MCF 10A (cell line): ENCODE measurements around the gene TIAM1. TPM values are rescaled to one million over a fixed set of nuclear protein-coding genes. Genes with fewer than 3 reads are reported as not detected.

ENCODE experiments used
- BruUV-seq: library from RNA; stranded (reverse); fragments of 400-500 nt; replicated peaks from 2 replicates; lab custom pipeline; 2021; lab: Mats Ljungman, UMichigan
- CTCF ChIA-PET: fragments of 300-600 bp; sonication (Branson Sonifier 250); formaldehyde crosslinking; extraction: SDS; loops from one replicate; lab custom pipeline; 2021; ENCODE audit warnings: antibody characterized with exemption, inconsistent platforms; lab: Yijun Ruan, JAX
- POLR2A ChIA-PET: fragments of 300-600, 350-650 bp; sonication (Branson Sonifier 250); formaldehyde crosslinking; extraction: SDS; loops from one replicate; lab custom pipeline; 2020; ENCODE audit warnings: antibody characterized with exemption, inconsistent platforms; lab: Yijun Ruan, JAX
- DNase-seq: peaks from one replicate; pipeline ENCODE4 v3.0.0-alpha.2; 2018; ENCODE audit not compliant: unreplicated experiment
- H3K27ac Mint-ChIP-seq: one replicate; pipeline ENCODE4 v1.8.0; 2022; ENCODE audit warnings: mild to moderate bottlenecking, low read depth, mixed read lengths; ENCODE audit not compliant: unreplicated experiment
- H3K27me3 Mint-ChIP-seq: one replicate; pipeline ENCODE4 v1.8.0; 2022; ENCODE audit warnings: mixed read lengths; ENCODE audit not compliant: insufficient read depth, unreplicated experiment
- H3K36me3 Mint-ChIP-seq: one replicate; pipeline ENCODE4 v1.8.0; 2022; ENCODE audit warnings: mild to moderate bottlenecking, moderate library complexity, mixed read lengths; ENCODE audit not compliant: insufficient read depth, unreplicated experiment
- H3K4me1 Mint-ChIP-seq: one replicate; pipeline ENCODE4 v1.8.0; 2022; ENCODE audit warnings: mixed read lengths; ENCODE audit not compliant: insufficient read depth, unreplicated experiment
- H3K4me3 Mint-ChIP-seq: one replicate; pipeline ENCODE4 v1.8.0; 2022; ENCODE audit warnings: mild to moderate bottlenecking, moderate library complexity, mixed read lengths; ENCODE audit not compliant: unreplicated experiment
- H3K9me3 Mint-ChIP-seq: one replicate; pipeline ENCODE4 v1.8.0; 2022; ENCODE audit warnings: mixed read lengths; ENCODE audit not compliant: unreplicated experiment
- CTCF ChIP-seq: fragments of 200-600 bp; IDR thresholded peaks from one replicate; pipeline ENCODE4 v1.8.0; 2022; ENCODE audit warnings: antibody characterized with exemption, mild to moderate bottlenecking; ENCODE audit not compliant: unreplicated experiment
- intact Hi-C: fragments of 100-400 bp; cut with micrococcal nuclease; formaldehyde crosslinking; loops from 2 replicates; pipeline ENCODE4 v1.14.1; 2022
- total RNA-seq: library from RNA; stranded (reverse); gene quantifications from 2 replicates; pipeline ENCODE4 v1.2.3, GENCODE V29; 2022

Gene TIAM1
- total RNA-seq, 1 experiment from 2014 or later, result 9.8 TPM

GRCh38 chr21:31107176-31107785, 236.8 kb downstream of the TIAM1 start:
- Mint-ChIP-seq H3K27ac (no peak overlapping the region), H3K9me3 (peaks cover 13% of the 10 kb centered on the region), H3K4me1 (no peaks in the 10 kb centered on the region), H3K27me3 (no peaks in the 10 kb centered on the region), H3K4me3 (no peak overlapping the region), H3K36me3 (no peaks in the 10 kb centered on the region)
- BruUV-seq, result no TSS peak
- CTCF ChIA-PET, result interaction anchor here (4.7 to 5.7 kb wide), 2 partner anchors 9 to 74 kb away, joined by 54 to 66 read pairs; no protein-coding TSS in a partner anchor
- POLR2A ChIA-PET, result no interaction called here
- DNase-seq, result no peak
- no peak for TF ChIP-seq CTCF
- intact Hi-C loops, result no loop called here

- DNase-seq, result no peak
- peaks cover 13% of the 10 kb centered on the region for H3K9me3 Mint-ChIP-seq
- ChIA-PET POLR2A (interaction anchor here (0.8 kb wide), 1 partner anchor 90 kb away, joined by 3 read pairs; no protein-coding TSS in a partner anchor), CTCF (interaction anchor here (0.6 to 8.8 kb wide), 7 partner anchors 26 to 670 kb away, joined by 3 to 251 read pairs (median 3); no protein-coding TSS in a partner anchor)
- intact Hi-C loops, result no loop called here
- no peak overlapping the region for H3K4me3 Mint-ChIP-seq
- no peak overlapping the region for H3K27ac Mint-ChIP-seq
- H3K27me3 Mint-ChIP-seq, result no peaks in the 10 kb centered on the region
- no peaks in the 10 kb centered on the region for H3K36me3 Mint-ChIP-seq
- no TSS peak for BruUV-seq
- no peak for TF ChIP-seq CTCF
- H3K4me1 Mint-ChIP-seq, result no peaks in the 10 kb centered on the region
Observed at GRCh38 chr21:31103571-31104265, 240.3 kb downstream of the TIAM1 start.

GRCh38 chr21:31103163-31103562, 240.9 kb downstream of the TIAM1 start:
- ChIA-PET POLR2A (interaction anchor here (0.8 kb wide), 1 partner anchor 91 kb away, joined by 3 read pairs; no protein-coding TSS in a partner anchor), CTCF (interaction anchor here (0.6 to 8.8 kb wide), 8 partner anchors 27 to 669 kb away, joined by 3 to 251 read pairs (median 3); no protein-coding TSS in a partner anchor)
- no peak for TF ChIP-seq CTCF
- Mint-ChIP-seq H3K4me1 (no peaks in the 10 kb centered on the region), H3K4me3 (no peak overlapping the region), H3K9me3 (peaks cover 13% of the 10 kb centered on the region), H3K27ac (no peak overlapping the region), H3K27me3 (no peaks in the 10 kb centered on the region), H3K36me3 (no peaks in the 10 kb centered on the region)
- BruUV-seq, result no TSS peak
- intact Hi-C loops, result no loop called here
- no peak for DNase-seq

DNA sequence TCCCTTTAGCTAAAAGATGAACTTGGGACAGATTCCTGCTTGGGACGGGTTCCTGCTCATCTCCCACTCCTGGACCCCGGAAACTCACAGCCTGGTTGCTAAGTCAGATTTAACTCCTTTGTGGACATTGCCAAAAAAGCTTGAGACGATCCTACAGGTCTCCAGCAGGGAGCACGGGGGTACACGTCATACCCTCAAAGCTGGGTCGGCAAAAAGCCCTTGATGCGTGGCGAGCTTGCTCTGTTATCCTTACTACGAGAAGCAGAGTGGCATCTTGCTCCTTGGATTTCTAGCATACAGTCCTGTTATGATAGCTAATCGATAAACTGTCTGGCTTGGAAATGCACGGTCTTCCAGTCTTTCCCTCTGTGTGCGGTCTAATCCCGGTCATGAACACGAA, 244.9 kb downstream of the TIAM1 start:
- Mint-ChIP-seq H3K27me3 (peaks cover 10% of the 10 kb centered on the region), H3K4me1 (no peaks in the 10 kb centered on the region), H3K36me3 (no peaks in the 10 kb centered on the region), H3K27ac (no peak overlapping the region), H3K9me3 (no peaks in the 10 kb centered on the region), H3K4me3 (no peak overlapping the region)
- intact Hi-C loops, result loop anchor here (5.0 kb wide), 1 partner anchor 483 kb away; no protein-coding TSS in a partner anchor
- no peak for DNase-seq
- BruUV-seq, result no TSS peak
- ChIA-PET CTCF (interaction anchor here (0.5 to 8.8 kb wide), 36 partner anchors 10 to 753 kb away, joined by 3 to 251 read pairs (median 4); no protein-coding TSS in a partner anchor), POLR2A (no interaction called here)
- TF ChIP-seq CTCF, result no peak
